ENCODE measurements around the gene ACTR1B. TPM values are rescaled to one million over a fixed set of nuclear protein-coding genes. Genes with fewer than 3 reads are reported as not detected.

The ACTR1B gene
- total RNA-seq, 6 experiments from 2014 or later, result 63.9 to 76.2 (median 69.2) TPM

DNA sequence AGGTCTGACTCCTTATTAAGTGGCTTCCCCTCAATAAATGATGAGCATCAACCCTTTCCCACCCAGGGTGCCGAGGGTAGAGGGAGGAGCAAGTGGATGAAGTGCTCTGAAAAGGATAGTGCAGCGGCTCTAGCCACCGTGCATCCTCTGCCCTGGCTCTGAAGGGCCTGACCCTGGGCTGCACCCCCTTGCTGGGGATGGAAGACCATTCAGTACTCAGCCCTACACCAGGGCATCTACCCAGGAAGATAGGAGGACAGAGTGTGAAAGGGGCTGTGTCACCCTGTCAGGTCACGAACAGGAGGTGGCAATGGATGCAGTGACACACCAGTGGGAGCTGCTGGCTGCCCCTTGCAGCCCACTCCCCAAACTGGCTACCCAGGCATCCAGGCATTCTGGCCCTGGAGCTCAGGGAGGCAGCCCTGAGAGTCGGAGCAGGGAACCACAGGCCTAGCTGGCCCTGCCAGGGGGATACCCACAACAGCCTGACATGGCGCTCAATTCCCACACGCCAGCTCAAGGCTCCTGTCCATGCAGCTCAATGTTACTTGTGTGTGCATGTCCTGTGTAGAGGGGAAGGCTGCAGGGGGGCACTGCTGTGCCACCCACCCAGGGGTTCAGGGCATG lies 7.6 kb downstream of the ACTR1B start:
- Mint-ChIP-seq H3K4me1 (ENCODE audit: low read depth) (peaks cover 6% of the 10 kb centered on the region), H3K27ac (no peak overlapping the region), H3K27me3 (ENCODE audit: insufficient read depth) (peaks cover 6% of the 10 kb centered on the region), H3K9me3 (peaks cover 9% of the 10 kb centered on the region), H3K4me3 (no peak overlapping the region), H3K36me3 (ENCODE audit: low read depth) (peaks cover 40% of the 10 kb centered on the region)
- no peak for DNase-seq
- no peak for TF ChIP-seq CTCF (IDR thresholded peaks at IDR 0.05)

GRCh38 chr2:97654791-97655190 lies 9.1 kb downstream of the ACTR1B start:
- no peak overlapping the region; the same call in 1 of the 2 replicates for H3K27ac Mint-ChIP-seq
- H3K4me1 Mint-ChIP-seq (ENCODE audit: low read depth), result no peaks in the 10 kb centered on the region
- no peak for TF ChIP-seq CTCF (IDR thresholded peaks at IDR 0.05)
- peaks cover 9% of the 10 kb centered on the region for H3K9me3 Mint-ChIP-seq
- peaks cover 6% of the 10 kb centered on the region for H3K27me3 Mint-ChIP-seq (ENCODE audit: insufficient read depth)
- peaks cover 41% of the 10 kb centered on the region for H3K36me3 Mint-ChIP-seq (ENCODE audit: low read depth)
- no peak for DNase-seq
- H3K4me3 Mint-ChIP-seq, result no peak overlapping the region

DNA sequence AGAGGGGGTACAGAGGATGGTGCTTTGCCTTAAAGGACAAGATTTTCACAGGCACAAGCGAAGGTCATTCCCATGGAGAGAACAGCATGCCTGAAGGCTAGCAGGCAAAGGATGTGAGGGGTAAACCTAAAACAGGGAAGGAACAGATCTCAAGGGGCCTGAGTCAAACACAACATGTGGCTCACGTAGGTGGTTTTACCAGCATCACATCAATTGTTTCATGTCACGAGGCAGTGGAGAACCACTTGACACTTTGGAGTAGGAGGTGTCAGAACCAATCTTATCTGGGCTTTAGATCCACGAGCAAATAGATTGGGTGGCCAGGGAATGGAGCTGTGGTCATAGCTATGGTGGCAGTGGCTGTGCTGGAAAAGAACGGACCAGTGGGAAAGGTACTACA lies 9.5 kb downstream of the ACTR1B start:
- H3K36me3 Mint-ChIP-seq (ENCODE audit: low read depth), result peaks cover 46% of the 10 kb centered on the region
- DNase-seq, result no peak
- H3K4me3 Mint-ChIP-seq, result no peak overlapping the region
- H3K27me3 Mint-ChIP-seq (ENCODE audit: insufficient read depth), result peaks cover 6% of the 10 kb centered on the region
- no peak overlapping the region for H3K27ac Mint-ChIP-seq
- H3K4me1 Mint-ChIP-seq (ENCODE audit: low read depth), result no peaks in the 10 kb centered on the region
- H3K9me3 Mint-ChIP-seq, result peaks cover 9% of the 10 kb centered on the region
- no peak for TF ChIP-seq CTCF (IDR thresholded peaks at IDR 0.05)

DNA sequence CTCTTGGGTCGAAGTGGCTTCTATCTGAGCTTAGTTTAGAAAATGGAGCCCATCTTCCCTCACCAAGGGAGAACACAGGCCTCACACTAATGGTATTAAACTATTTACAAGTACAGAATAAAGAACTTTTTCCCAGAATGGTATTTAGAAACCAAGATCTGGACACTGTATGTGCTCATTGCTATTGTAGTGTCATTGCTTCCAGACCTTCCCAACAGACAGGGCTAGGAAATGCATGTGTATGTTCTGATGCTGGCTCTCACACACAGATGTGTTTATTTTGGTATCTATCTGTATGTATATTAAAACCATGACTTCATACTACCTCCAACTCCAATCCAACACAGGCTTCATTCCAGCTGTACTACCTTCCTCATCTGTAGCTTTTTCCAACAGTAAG lies 10.0 kb downstream of the ACTR1B start:
- H3K27me3 Mint-ChIP-seq (ENCODE audit: insufficient read depth), result peaks cover 6% of the 10 kb centered on the region
- TF ChIP-seq CTCF (IDR thresholded peaks at IDR 0.05), result no peak
- no peaks in the 10 kb centered on the region for H3K4me1 Mint-ChIP-seq (ENCODE audit: low read depth)
- H3K9me3 Mint-ChIP-seq, result peaks cover 9% of the 10 kb centered on the region
- no peak for DNase-seq
- H3K36me3 Mint-ChIP-seq (ENCODE audit: low read depth), result peaks cover 48% of the 10 kb centered on the region
- H3K4me3 Mint-ChIP-seq, result no peak overlapping the region
- no peak overlapping the region for H3K27ac Mint-ChIP-seq

DNA sequence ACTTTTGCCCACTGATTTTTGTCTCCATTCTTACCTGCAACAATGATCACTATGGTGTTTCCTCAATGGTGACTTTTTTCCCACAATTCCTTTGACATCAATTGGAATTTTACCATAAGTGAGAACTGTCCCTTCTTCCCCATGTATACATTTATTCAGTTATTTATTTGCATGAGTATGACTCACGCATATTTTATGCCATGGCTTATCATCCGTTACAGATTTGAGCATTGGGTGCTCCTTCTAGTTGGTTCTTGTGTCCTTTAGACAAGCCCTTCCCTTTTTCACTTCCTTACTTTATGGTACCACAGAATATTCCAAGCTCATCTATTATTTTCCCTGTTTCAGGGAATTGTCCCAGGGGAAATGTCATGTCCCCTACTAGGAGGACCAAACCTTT lies 10.4 kb downstream of the ACTR1B start:
- Mint-ChIP-seq H3K27me3 (ENCODE audit: insufficient read depth) (peaks cover 5% of the 10 kb centered on the region), H3K4me1 (ENCODE audit: low read depth) (no peaks in the 10 kb centered on the region), H3K9me3 (peaks cover 9% of the 10 kb centered on the region), H3K36me3 (ENCODE audit: low read depth) (peaks cover 51% of the 10 kb centered on the region), H3K27ac (no peak overlapping the region), H3K4me3 (no peak overlapping the region)
- no peak for DNase-seq
- TF ChIP-seq CTCF (IDR thresholded peaks at IDR 0.05), result no peak

Measured in HFFc6 (cell line).